HG02981 (cell line): Measurements from ENCODE around the gene CDH18.

Experiments
- ATAC-seq: cut with Tn5 transposase; IDR thresholded peaks from one replicate; pipeline ENCODE4 v1.9.1; 2021; ENCODE audit warnings: mild to moderate bottlenecking, moderate library complexity; ENCODE audit not compliant: unreplicated experiment

CDH18 gene

GRCh38 chr5:19616701-19617215, 371.2 kb downstream of the CDH18 start:
- no peak for ATAC-seq

- ATAC-seq = no peak
Measured at GRCh38 chr5:19615661-19616060, 372.3 kb downstream of the CDH18 start.

GRCh38 chr5:19615071-19615470, 372.9 kb downstream of the CDH18 start:
- ATAC-seq = no peak

GRCh38 chr5:19608444-19609002, 379.5 kb downstream of the CDH18 start:
- no peak for ATAC-seq

- ATAC-seq = no peak
Measured at GRCh38 chr5:19605846-19606407, 382.1 kb downstream of the CDH18 start.

- no peak for ATAC-seq
Measured at GRCh38 chr5:19584131-19584530, 403.9 kb downstream of the CDH18 start.

GRCh38 chr5:19577882-19578281, 410.1 kb downstream of the CDH18 start:
- no peak for ATAC-seq

GRCh38 chr5:19568004-19568403, 420.0 kb downstream of the CDH18 start:
- ATAC-seq = no peak

- no peak for ATAC-seq
Measured at GRCh38 chr5:19565466-19565865, 422.5 kb downstream of the CDH18 start.

- ATAC-seq = no peak
Measured at GRCh38 chr5:19564036-19564435, 424.0 kb downstream of the CDH18 start.

- no peak for ATAC-seq
Measured at GRCh38 chr5:19555876-19556275, 432.1 kb downstream of the CDH18 start.

- ATAC-seq = no peak
Measured at GRCh38 chr5:19555436-19555835, 432.6 kb downstream of the CDH18 start.

- no peak for ATAC-seq
Measured at GRCh38 chr5:19554524-19554923, 433.5 kb downstream of the CDH18 start.

GRCh38 chr5:19547640-19548039, 440.4 kb downstream of the CDH18 start:
- no peak for ATAC-seq

GRCh38 chr5:19546521-19546920, 441.5 kb downstream of the CDH18 start:
- ATAC-seq = no peak

- ATAC-seq = no peak
Measured at GRCh38 chr5:19538607-19539006, 449.4 kb downstream of the CDH18 start.

- ATAC-seq = no peak
Measured at GRCh38 chr5:19536387-19536786, 451.6 kb downstream of the CDH18 start.

GRCh38 chr5:19534751-19535150, 453.2 kb downstream of the CDH18 start:
- no peak for ATAC-seq

GRCh38 chr5:19532936-19533335, 455.1 kb downstream of the CDH18 start:
- ATAC-seq = no peak

- ATAC-seq = no peak
Measured at GRCh38 chr5:19531374-19531952, 456.5 kb downstream of the CDH18 start.

GRCh38 chr5:19519448-19519847, 468.6 kb downstream of the CDH18 start:
- no peak for ATAC-seq

GRCh38 chr5:19498852-19499251, 489.1 kb downstream of the CDH18 start:
- ATAC-seq = no peak
